K562 (cell line): ENCODE results near the gene RNASE4. TPM values are rescaled to one million over a fixed set of nuclear protein-coding genes. Genes with fewer than 3 reads are reported as not detected.

ENCODE experiments used
- ATF3 ChIP-seq, 2 experiments: fragments of 450-650 bp in 1 of 2; sonication (generic) in 1 of 2; formaldehyde crosslinking in 1 of 2; IDR thresholded peaks in 1 of 2; conservative IDR thresholded peaks in 1 of 2; 2 replicates each; pipeline versions ENCODE4 v1.6.1 to v1.8.1; 2016 to 2023; ENCODE audit warnings: mild to moderate bottlenecking in 2 of 2, moderate library complexity in 2 of 2, inconsistent platforms in 1 of 2, missing genetic modification reagents in 1 of 2
- ERF ChIP-seq: fragments of 450-650 bp; formaldehyde crosslinking; IDR thresholded peaks from 2 replicates; pipeline ENCODE4 v1.4.0; 2020; ENCODE audit warnings: mild to moderate bottlenecking, mixed read lengths
- ETS2 ChIP-seq: IDR thresholded peaks from 2 replicates; pipeline ENCODE4 v1.6.1; 2016; ENCODE audit warnings: borderline replicate concordance, missing genetic modification characterization, mild to moderate bottlenecking, moderate library complexity, missing compliant biosample characterization; ENCODE audit not compliant: poor library complexity, severe bottlenecking
- ILK ChIP-seq: fragments of 450-650 bp; IDR thresholded peaks from 2 replicates; pipeline ENCODE4 v1.6.1; 2016; ENCODE audit warnings: missing genetic modification characterization, low read depth, mild to moderate bottlenecking, missing compliant biosample characterization, moderate library complexity, borderline replicate concordance
- KLF16 ChIP-seq: IDR thresholded peaks from 2 replicates; pipeline ENCODE4 v1.6.1; 2016; ENCODE audit warnings: antibody characterized with exemption
- POLR2H ChIP-seq: IDR thresholded peaks from 2 replicates; pipeline ENCODE4 v1.6.1; 2016; ENCODE audit warnings: missing genetic modification characterization, low read depth, mild to moderate bottlenecking, control low read depth, missing compliant biosample characterization, moderate library complexity
- PURB ChIP-seq: sonication (generic); formaldehyde crosslinking; IDR thresholded peaks from 2 replicates; pipeline ENCODE4 v1.9.0; 2021; ENCODE audit warnings: low read depth, mild to moderate bottlenecking, missing genetic modification reagents
- RREB1 ChIP-seq: fragments of 250-450 bp; sonication (Bioruptor Pico); IDR thresholded peaks from 2 replicates; pipeline ENCODE4 v1.4.0; 2020
- TCF15 ChIP-seq: fragments of 250-450 bp; sonication (Bioruptor Pico); IDR thresholded peaks from 2 replicates; pipeline ENCODE4 v1.8.0; 2022; ENCODE audit warnings: moderate library complexity, mild to moderate bottlenecking, inconsistent platforms
- TCF3 ChIP-seq: sonication (generic); formaldehyde crosslinking; IDR thresholded peaks from 2 replicates; pipeline ENCODE4 v1.4.0; 2020; ENCODE audit warnings: mild to moderate bottlenecking, missing genetic modification reagents
- ZC3H4 ChIP-seq: sonication (generic); formaldehyde crosslinking; IDR thresholded peaks from 2 replicates; pipeline ENCODE4 v1.9.0; 2021; ENCODE audit warnings: missing genetic modification reagents, borderline replicate concordance
- ZNF431 ChIP-seq: sonication (generic); formaldehyde crosslinking; IDR thresholded peaks from 2 replicates; pipeline ENCODE4 v1.8.0; 2022; ENCODE audit warnings: mild to moderate bottlenecking, missing genetic modification reagents
- ZNF584 ChIP-seq: fragments of 200-800 bp; sonication (Bioruptor generic); IDR thresholded peaks from 2 replicates; pipeline ENCODE4 v1.6.1; 2016; ENCODE audit warnings: low read depth, mild to moderate bottlenecking, missing genetic modification characterization, missing compliant biosample characterization
- polyA plus RNA-seq, 8 experiments: library from polyadenylated mRNA; depleted of rRNA in 4 of 8; stranded (reverse) in 5 of 8; unstranded in 3 of 8; fragments of >200 nt; fragmentation: Nextera tagmentation in 2 of 8; fragmentation: Illumina TruSeq in 1 of 8; extraction: Ambion mirVana in 2 of 8; extraction: Trizol in 1 of 8; gene quantifications; 2 replicates each; pipeline versions ENCODE4 v1.2.1 to v1.2.3, GENCODE V29; 2011 to 2014; ENCODE audit warnings: inconsistent platforms in 1 of 8, missing spikeins in 1 of 8
- total RNA-seq, 7 experiments: library from RNA; depleted of rRNA in 6 of 7; stranded (reverse); fragments of >200 nt in 6 of 7; fragmentation: Illumina TruSeq in 2 of 7; extraction: Trizol in 2 of 7; gene quantifications; 2 replicates each; pipeline versions ENCODE4 v1.2.1 to v1.2.3, GENCODE V29; 2011 to 2021; ENCODE audit warnings: low replicate concordance in 1 of 7

RNASE4 gene
- total and polyA plus RNA-seq, 9 of the 15 experiments (the other 6 are each of a cell fraction or from before 2014, with no cell fraction given) = 0.09 to 0.22 (median 0.13) TPM; not detected in 2

GRCh38 chr14:20711685-20712084, 27.3 kb downstream of the RNASE4 start (continued):
- TF ChIP-seq RREB1 (CRISPR knock-in tag) = no peak
- no peak for TF ChIP-seq POLR2H (tag)
- TF ChIP-seq TCF3 (CRISPR knock-in tag) = peak; percentile 77
- no peak for TF ChIP-seq ZNF431
- TF ChIP-seq PURB (CRISPR knock-in tag) = no peak
- no peak for TF ChIP-seq ETS2
- TF ChIP-seq ILK (tag) = no peak
- no peak for TF ChIP-seq ZNF584 (CRISPR knock-in tag)
- no peak for TF ChIP-seq ZC3H4 (CRISPR knock-in tag)
- no peak for TF ChIP-seq TCF15 (CRISPR knock-in tag)
- no peak for TF ChIP-seq ERF
- TF ChIP-seq ATF3 (IDR thresholded peaks at IDR 0.05) = no peak
- no peak for TF ChIP-seq ATF3 (CRISPR knock-in tag; conservative IDR thresholded peaks at IDR 0.05)
- 0 out of 2 replicates have a peak, but pooled peaks have one; percentile 43 for TF ChIP-seq KLF16
